ENCODE results near the gene ARMH2.

DNA sequence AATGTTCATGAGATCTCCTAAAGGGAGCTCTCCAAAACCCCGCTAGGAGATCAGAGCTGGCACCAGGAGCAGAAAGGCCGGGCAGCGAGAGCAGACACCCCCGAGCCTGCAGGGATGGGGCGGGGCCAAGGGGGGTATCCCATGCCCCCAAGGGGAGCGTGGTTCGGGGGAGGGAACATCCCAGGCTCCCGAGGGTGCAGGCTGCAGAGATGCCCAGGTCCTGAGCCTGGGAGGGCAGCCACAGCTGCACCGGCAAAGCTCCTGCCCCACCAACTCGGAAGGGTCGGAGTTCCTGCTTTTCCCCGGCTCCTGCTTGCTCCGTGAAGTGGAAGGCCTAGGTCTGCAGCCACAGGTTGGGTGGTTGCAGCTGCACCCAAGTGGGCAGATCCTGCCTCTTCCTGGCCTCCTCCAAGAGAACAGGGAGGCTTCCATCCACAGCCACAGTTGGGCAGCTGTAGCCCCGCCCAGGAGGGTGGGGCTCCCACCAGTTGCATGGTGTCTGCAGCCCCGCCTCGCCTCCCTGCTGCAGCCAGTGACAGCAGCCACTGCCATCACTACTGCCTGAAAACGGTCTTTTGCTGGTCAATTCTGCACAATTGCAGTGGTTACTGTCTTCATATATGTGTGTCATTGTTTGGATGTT lies 37.4 kb downstream of the ARMH2 start:
- TF ChIP-seq, protein P1, sequence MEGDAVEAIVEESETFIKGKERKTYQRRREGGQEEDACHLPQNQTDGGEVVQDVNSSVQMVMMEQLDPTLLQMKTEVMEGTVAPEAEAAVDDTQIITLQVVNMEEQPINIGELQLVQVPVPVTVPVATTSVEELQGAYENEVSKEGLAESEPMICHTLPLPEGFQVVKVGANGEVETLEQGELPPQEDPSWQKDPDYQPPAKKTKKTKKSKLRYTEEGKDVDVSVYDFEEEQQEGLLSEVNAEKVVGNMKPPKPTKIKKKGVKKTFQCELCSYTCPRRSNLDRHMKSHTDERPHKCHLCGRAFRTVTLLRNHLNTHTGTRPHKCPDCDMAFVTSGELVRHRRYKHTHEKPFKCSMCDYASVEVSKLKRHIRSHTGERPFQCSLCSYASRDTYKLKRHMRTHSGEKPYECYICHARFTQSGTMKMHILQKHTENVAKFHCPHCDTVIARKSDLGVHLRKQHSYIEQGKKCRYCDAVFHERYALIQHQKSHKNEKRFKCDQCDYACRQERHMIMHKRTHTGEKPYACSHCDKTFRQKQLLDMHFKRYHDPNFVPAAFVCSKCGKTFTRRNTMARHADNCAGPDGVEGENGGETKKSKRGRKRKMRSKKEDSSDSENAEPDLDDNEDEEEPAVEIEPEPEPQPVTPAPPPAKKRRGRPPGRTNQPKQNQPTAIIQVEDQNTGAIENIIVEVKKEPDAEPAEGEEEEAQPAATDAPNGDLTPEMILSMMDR (IDR thresholded peaks at IDR 0.05): no peak
- TF ChIP-seq POLR2A (IDR thresholded peaks at IDR 0.05): no peak
